Neural cell (in vitro differentiated cells): Measurements from ENCODE around the gene FZR1. TPM values are rescaled to one million over a fixed set of nuclear protein-coding genes. Genes with fewer than 3 reads are reported as not detected.

Experiments used
- H2AFZ ChIP-seq: fragments of 200-600, 300-800 bp; sonication (generic), shearing (Covaris generic); 2 replicates; pipeline ENCODE4 v1.6.0; 2014; ENCODE audit warnings: low read depth, mild to moderate bottlenecking, antibody characterized with exemption, low read length, moderate library complexity
- H3F3A ChIP-seq: fragments of 200-600 bp; shearing (Covaris generic); 2 replicates; pipeline ENCODE4 v1.6.1; 2016; ENCODE audit warnings: mild to moderate bottlenecking, moderate library complexity, mixed read lengths, antibody characterized with exemption, low read length; ENCODE audit not compliant: insufficient read depth, poor library complexity, severe bottlenecking
- H3K27ac ChIP-seq: fragments of 200-600, 300-800 bp; sonication (generic), shearing (Covaris generic); 2 replicates; pipeline ENCODE4 v1.5.1; 2014; ENCODE audit warnings: mild to moderate bottlenecking, low read length, moderate library complexity
- H3K27me3 ChIP-seq: fragments of 300-800, 200-600 bp; sonication (generic), shearing (Covaris generic); 2 replicates; pipeline ENCODE4 v1.6.0; 2014; ENCODE audit warnings: mild to moderate bottlenecking, low read depth, low read length, moderate library complexity; ENCODE audit not compliant: insufficient read depth
- H3K36me3 ChIP-seq: fragments of 300-800, 200-600 bp; sonication (generic), shearing (Covaris generic); 2 replicates; pipeline ENCODE4 v1.5.1; 2014; ENCODE audit warnings: mild to moderate bottlenecking, antibody characterized with exemption, low read length, moderate library complexity; ENCODE audit not compliant: insufficient read depth
- H3K4me2 ChIP-seq: fragments of 300-800, 200-600 bp; sonication (generic), shearing (Covaris generic); 2 replicates; pipeline ENCODE4 v1.6.0; 2014; ENCODE audit warnings: mild to moderate bottlenecking, low read length
- H3K4me3 ChIP-seq: fragments of 300-800, 200-600 bp; sonication (generic), shearing (Covaris generic); 2 replicates; pipeline ENCODE4 v1.5.1; 2014; ENCODE audit warnings: mild to moderate bottlenecking, low read length, moderate library complexity
- H3K79me2 ChIP-seq: fragments of 200-600 bp; shearing (Covaris generic); replicated peaks from 2 replicates; pipeline ENCODE4 v1.6.0; 2014; ENCODE audit warnings: mild to moderate bottlenecking, low read length, moderate library complexity; ENCODE audit not compliant: insufficient read depth
- H3K9ac ChIP-seq: fragments of 300-800, 200-600 bp; sonication (generic), shearing (Covaris generic); 2 replicates; pipeline ENCODE4 v1.6.1; 2016; ENCODE audit warnings: mild to moderate bottlenecking, low read length, mixed read lengths
- H3K9me2 ChIP-seq: fragments of 200-600 bp; shearing (Covaris generic); 2 replicates; pipeline ENCODE4 v1.6.1; 2016; ENCODE audit warnings: mild to moderate bottlenecking, low read length, mixed read lengths; ENCODE audit not compliant: insufficient read depth
- H3K9me3 ChIP-seq: fragments of 200-600, 300-800 bp; sonication (generic), shearing (Covaris generic); 2 replicates; pipeline ENCODE4 v1.6.1; 2016; ENCODE audit warnings: mild to moderate bottlenecking, mixed run types, low read length, moderate library complexity, mixed read lengths
- H4K20me1 ChIP-seq: fragments of 200-600 bp; shearing (Covaris generic); 2 replicates; pipeline ENCODE4 v1.6.1; 2016; ENCODE audit warnings: mild to moderate bottlenecking, mixed run types; ENCODE audit not compliant: insufficient read depth
- CTCF ChIP-seq: fragments of 450-650 bp; IDR thresholded peaks from 2 replicates; pipeline ENCODE4 v1.5.1; 2014; ENCODE audit warnings: antibody characterized with exemption, mild to moderate bottlenecking, moderate library complexity; ENCODE audit not compliant: poor library complexity, severe bottlenecking
- EP300 ChIP-seq: fragments of 450-650 bp; conservative IDR thresholded peaks from 2 replicates; pipeline ENCODE4 v1.6.1; 2014; ENCODE audit warnings: antibody characterized with exemption, mild to moderate bottlenecking, moderate library complexity; ENCODE audit not compliant: poor library complexity, severe bottlenecking
- EZH2 ChIP-seq: fragments of 200-600, 300-800 bp; shearing (Covaris generic), sonication (generic); IDR thresholded peaks from 2 replicates; pipeline ENCODE4 v1.6.1; 2014; ENCODE audit warnings: antibody characterized with exemption, low read length, borderline replicate concordance, mild to moderate bottlenecking; ENCODE audit not compliant: insufficient read depth, poor library complexity, severe bottlenecking
- MXI1 ChIP-seq: fragments of 450-650 bp; conservative IDR thresholded peaks from 2 replicates; pipeline ENCODE4 v1.6.1; 2014; ENCODE audit warnings: antibody characterized with exemption, mild to moderate bottlenecking; ENCODE audit not compliant: poor library complexity, severe bottlenecking
- POLR2AphosphoS5 ChIP-seq: IDR thresholded peaks from 2 replicates; pipeline ENCODE4 v1.6.1; 2012
- RAD21 ChIP-seq: fragments of 450-650 bp; conservative IDR thresholded peaks from 2 replicates; pipeline ENCODE4 v1.6.1; 2014; ENCODE audit warnings: antibody characterized with exemption, mild to moderate bottlenecking, moderate library complexity
- REST ChIP-seq: IDR thresholded peaks from 2 replicates; pipeline ENCODE4 v1.6.1; 2012; ENCODE audit warnings: borderline replicate concordance
- SMC3 ChIP-seq: fragments of 450-650 bp; conservative IDR thresholded peaks from 2 replicates; pipeline ENCODE4 v1.6.1; 2014; ENCODE audit warnings: antibody characterized with exemption, mild to moderate bottlenecking, moderate library complexity; ENCODE audit not compliant: poor library complexity
- TAF1 ChIP-seq: IDR thresholded peaks from 2 replicates; pipeline ENCODE4 v1.6.1; 2012; ENCODE audit warnings: low read depth
- polyA plus RNA-seq: library from polyadenylated mRNA; depleted of rRNA; stranded (reverse); fragments of >200 nt; gene quantifications from 2 replicates; pipeline ENCODE4 v1.2.3, GENCODE V29; 2014

The FZR1 gene
- polyA plus RNA-seq, 1 donor from 2014 or later, result 55.7 TPM

- Histone ChIP-seq H3K27ac (no peak overlapping the region), H3K9ac (no peak overlapping the region), H3K9me2 (no peaks in the 10 kb centered on the region), H3K9me3 (no peaks in the 10 kb centered on the region), H3F3A (no peaks in the 10 kb centered on the region), H3K27me3 (no peaks in the 10 kb centered on the region), H4K20me1 (peaks cover 28% of the 10 kb centered on the region), H3K4me2 (no peak overlapping the region), H3K4me3 (no peak overlapping the region), H3K36me3 (no peaks in the 10 kb centered on the region), H3K79me2 (peaks cover 53% of the 10 kb centered on the region), H2AFZ (no peak overlapping the region)
- TF ChIP-seq RAD21, result no peak
- no peak for TF ChIP-seq SMC3
- TF ChIP-seq POLR2AphosphoS5, result no peak
- TF ChIP-seq TAF1, result no peak
- TF ChIP-seq MXI1, result no peak
- TF ChIP-seq CTCF, result no peak
- TF ChIP-seq EZH2, result no peak
- no peak for TF ChIP-seq REST
- TF ChIP-seq EP300, result no peak
Observed at GRCh38 chr19:3515891-3516422, 9.8 kb downstream of the FZR1 start.

GRCh38 chr19:3516675-3517207 lies 10.6 kb downstream of the FZR1 start:
- Histone ChIP-seq H3K9me2 (no peaks in the 10 kb centered on the region), H3K4me2 (no peak overlapping the region), H4K20me1 (peaks cover 22% of the 10 kb centered on the region), H3K9me3 (no peaks in the 10 kb centered on the region), H3K27me3 (no peaks in the 10 kb centered on the region), H3K4me3 (no peak overlapping the region), H3K9ac (no peak overlapping the region), H2AFZ (no peak overlapping the region), H3K79me2 (peaks cover 46% of the 10 kb centered on the region), H3K36me3 (no peaks in the 10 kb centered on the region), H3K27ac (no peak overlapping the region), H3F3A (no peaks in the 10 kb centered on the region)
- TF ChIP-seq SMC3 (no peak), MXI1 (no peak), EP300 (no peak), POLR2AphosphoS5 (no peak), RAD21 (no peak), CTCF (no peak)
